Measurements from ENCODE around the gene WWOX.

The WWOX gene

GRCh38 chr16:78638371-78638770 lies 538.9 kb downstream of the WWOX start:
- DNase-seq (ENCODE audit: low read depth in 4 of 4, low spot score in 1 of 4) = no peak

DNA sequence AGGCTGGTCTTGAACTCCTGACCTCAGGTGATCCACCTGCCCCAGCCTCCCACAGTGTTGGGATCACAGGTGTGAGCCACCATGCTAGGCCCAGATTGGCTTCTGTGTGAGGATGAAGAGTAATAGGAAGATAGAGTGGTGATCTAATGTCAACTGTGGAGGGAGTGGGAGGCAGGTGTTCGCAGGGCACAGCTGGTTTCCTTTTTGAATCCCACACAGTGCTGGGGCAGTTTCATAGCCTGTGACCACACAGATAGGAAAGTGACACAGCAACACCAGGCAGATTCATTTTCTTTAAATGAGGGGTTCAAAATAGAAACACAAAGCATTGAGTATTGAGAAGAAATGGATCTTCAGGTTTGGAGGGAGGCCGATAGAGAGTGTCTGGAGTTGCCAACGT lies 540.3 kb downstream of the WWOX start:
- no peak for DNase-seq (ENCODE audit: low read depth in 4 of 4, low spot score in 1 of 4)

DNA sequence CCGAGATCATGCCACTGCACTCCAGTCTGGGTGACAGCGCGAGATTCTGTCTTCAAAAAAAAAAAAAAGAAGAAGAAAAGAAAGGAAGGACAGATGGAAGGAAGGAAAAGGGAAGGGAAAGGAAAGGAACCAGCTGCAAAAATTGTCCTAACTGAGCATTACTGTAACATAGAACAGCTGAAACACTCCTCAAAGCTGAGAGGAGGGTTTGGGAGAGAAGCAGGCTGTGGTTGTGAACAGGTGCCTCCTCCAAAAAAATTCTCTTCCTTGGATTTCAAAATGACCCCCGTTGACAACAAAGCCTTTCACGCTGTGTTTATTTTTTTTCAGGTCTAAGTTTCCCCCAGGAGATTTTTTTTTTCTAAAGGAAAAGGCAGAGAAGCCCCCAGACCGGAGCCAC lies 541.4 kb downstream of the WWOX start:
- no peak for DNase-seq (ENCODE audit: low read depth in 4 of 4, low spot score in 1 of 4)

- DNase-seq (ENCODE audit: low read depth in 4 of 4, low spot score in 1 of 4) = no peak
These were observed 542.0 kb downstream of the WWOX start for GRCh38 chr16:78641433-78641832.

- no peak for DNase-seq (ENCODE audit: low read depth in 4 of 4, low spot score in 1 of 4)
These were observed 543.3 kb downstream of the WWOX start for GRCh38 chr16:78642621-78643285.

GRCh38 chr16:78645657-78646056 lies 546.2 kb downstream of the WWOX start:
- DNase-seq (ENCODE audit: low read depth in 4 of 4, low spot score in 1 of 4) = no peak

GRCh38 chr16:78647019-78647418 lies 547.6 kb downstream of the WWOX start:
- no peak for DNase-seq (ENCODE audit: low read depth in 4 of 4, low spot score in 1 of 4)

GRCh38 chr16:78647491-78647890 lies 548.0 kb downstream of the WWOX start:
- no peak for DNase-seq (ENCODE audit: low read depth in 4 of 4, low spot score in 1 of 4)

- no peak for DNase-seq (ENCODE audit: low read depth in 4 of 4, low spot score in 1 of 4)
These were observed 549.1 kb downstream of the WWOX start for GRCh38 chr16:78648517-78648916.

GRCh38 chr16:78650339-78651074 lies 551.1 kb downstream of the WWOX start:
- no peak for DNase-seq (ENCODE audit: low read depth in 4 of 4, low spot score in 1 of 4)

GRCh38 chr16:78654929-78655328 lies 555.5 kb downstream of the WWOX start:
- DNase-seq (ENCODE audit: low read depth in 4 of 4, low spot score in 1 of 4) = no peak

DNA sequence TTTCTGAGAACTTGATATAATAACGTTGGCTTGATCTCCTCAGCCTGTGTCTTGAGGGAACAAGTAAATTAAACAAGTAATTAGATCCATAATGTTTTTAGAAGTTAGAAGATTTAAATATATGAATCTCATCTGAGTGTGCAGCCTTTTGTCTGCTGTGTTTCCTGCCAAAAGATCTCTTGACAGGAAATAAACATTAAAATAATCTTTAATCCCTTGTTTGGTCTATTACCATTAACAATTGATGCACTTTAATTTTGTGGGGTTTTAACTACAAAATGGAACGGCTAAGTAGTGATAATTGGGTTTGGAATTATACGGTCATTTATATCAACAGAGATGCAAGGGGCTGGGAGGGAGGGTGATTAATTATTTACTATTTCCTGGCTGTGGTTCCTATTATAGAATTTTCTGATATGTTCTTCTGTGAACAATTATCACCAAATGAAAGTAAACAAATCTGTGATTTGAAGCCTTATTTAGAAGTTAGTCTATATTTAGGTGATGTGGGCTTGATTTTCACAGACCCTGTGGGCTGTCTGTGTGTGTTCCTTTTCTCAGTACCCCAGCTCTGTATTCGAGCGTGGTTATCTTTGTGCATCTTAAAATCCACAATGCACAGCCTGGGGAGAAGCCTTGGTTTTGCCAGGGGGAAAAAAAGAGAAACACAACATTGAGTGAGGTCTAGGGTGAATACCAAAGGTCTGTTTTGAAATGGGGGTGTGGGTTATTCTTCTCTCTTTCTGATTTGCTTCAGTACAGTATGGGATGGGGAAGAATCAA lies 556.1 kb downstream of the WWOX start:
- no peak for DNase-seq (ENCODE audit: low read depth in 4 of 4, low spot score in 1 of 4)

DNA sequence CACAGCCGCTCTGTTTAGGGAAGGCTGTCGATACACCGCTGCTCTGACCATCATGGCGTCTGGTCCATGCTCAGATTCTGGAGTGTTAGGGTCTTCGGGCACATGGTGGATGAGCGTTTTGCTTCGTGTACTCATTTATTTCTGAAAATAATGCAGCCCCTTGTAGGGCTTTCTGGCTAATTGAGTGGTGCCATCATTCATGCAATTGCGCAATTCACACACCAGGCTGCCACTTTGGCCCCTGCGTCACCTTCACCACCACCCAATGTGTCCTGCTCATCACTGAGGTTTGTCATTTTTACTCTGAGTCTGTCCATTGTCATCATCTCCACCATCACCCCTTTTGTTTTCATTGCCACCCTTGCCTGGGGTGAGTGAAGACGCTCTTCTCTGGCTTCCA lies 557.4 kb downstream of the WWOX start:
- DNase-seq (ENCODE audit: low read depth in 4 of 4, low spot score in 1 of 4) = no peak

- DNase-seq (ENCODE audit: low read depth in 4 of 4, low spot score in 1 of 4) = no peak
These were observed 559.8 kb downstream of the WWOX start for GRCh38 chr16:78659216-78659615.

DNA sequence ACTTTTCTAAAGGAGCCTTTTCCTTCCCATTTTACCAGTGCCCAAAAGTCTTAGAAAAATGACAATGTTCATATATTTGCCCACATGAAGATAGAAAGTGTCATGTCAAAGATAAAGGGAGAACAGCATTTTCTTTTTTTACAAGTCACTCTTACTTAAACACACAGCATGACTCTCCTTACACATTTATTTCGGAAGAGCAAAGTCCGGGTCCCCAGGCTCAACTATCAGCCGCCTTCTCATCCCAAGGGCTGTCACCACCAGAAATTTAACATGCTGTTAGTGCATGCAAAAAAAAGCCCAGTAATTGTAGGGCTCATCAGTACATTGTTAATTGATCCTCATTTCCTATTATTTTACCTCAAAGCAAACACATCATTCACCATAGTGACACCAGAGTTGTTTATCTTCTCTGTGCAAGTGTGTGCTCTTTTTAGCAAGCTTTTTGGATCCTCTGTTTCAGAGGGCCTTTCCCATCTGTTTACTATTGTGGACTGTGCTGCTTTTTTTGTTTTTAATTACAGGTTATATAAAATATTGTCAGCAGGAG lies 560.3 kb downstream of the WWOX start:
- DNase-seq (ENCODE audit: low read depth in 4 of 4, low spot score in 1 of 4) = no peak

DNA sequence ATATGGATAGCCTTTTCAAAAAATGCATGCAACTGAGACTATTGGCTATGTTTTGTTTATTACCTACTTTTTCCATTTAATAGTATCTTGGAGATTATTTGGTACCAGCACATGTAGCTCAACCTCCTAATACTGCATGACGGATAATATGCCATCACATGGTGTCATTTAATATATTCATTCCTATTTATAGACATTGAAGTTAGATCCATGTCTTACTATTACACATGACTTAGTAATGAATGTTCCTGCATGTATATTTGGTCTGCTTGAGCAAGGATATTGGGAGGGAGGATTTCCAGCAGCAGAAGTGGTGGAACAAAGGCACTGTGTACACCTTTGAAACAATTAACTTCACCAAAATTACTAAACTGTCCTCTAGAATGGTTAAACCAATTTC lies 561.3 kb downstream of the WWOX start:
- no peak for DNase-seq (ENCODE audit: low read depth in 4 of 4, low spot score in 1 of 4)

GRCh38 chr16:78663690-78664089 lies 564.2 kb downstream of the WWOX start:
- DNase-seq (ENCODE audit: low read depth in 4 of 4, low spot score in 1 of 4) = no peak

- no peak for DNase-seq (ENCODE audit: low read depth in 4 of 4, low spot score in 1 of 4)
These were observed 565.6 kb downstream of the WWOX start for GRCh38 chr16:78664811-78665772.

- no peak for DNase-seq (ENCODE audit: low read depth in 4 of 4, low spot score in 1 of 4)
These were observed 566.9 kb downstream of the WWOX start for GRCh38 chr16:78666318-78666717.

DNA sequence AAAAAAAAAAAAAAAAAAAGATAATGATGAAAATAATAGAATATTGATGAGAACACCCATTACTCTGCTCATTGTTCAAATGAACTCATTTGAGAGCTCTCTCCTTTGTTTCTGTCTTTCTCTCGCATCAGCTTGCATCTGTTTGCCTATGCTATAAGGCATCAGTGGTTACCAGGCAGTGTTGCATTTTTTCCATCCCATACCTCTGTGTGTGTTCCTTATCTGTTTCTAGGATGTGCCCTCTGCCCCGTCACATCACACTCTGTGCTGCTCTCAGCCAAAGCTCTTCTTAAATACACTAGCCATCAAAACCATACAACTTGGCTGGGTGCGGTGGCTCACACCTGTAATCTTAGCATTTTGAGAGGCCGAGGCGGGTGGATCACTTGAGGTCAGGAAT lies 568.2 kb downstream of the WWOX start:
- no peak for DNase-seq (ENCODE audit: low read depth in 4 of 4, low spot score in 1 of 4)

DNA sequence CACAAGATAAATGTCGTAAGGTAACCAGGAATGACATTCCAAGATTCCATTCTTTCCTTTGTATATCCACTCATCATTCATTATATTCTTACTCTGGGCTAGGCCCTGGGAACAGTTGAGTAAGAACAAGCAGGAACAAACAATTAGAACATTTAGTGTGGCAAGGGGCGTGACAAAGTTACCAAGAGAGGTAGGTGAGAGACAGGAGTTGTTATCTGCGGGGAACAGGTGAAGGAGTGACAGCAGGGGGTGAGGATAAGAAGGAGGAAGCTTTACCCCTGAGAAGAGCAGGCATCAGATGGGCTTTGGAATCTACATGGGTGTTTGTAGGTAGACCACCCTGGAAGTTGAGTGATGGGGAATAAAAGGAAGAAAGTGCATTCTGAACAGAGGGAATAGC lies 568.9 kb downstream of the WWOX start:
- DNase-seq (ENCODE audit: low read depth in 4 of 4, low spot score in 1 of 4) = no peak

Data from stimulated activated CD4-positive, alpha-beta T cell treated with anti-CD3 and anti-CD28 coated beads, Interleukin-1b, Interleukin-23, amount 100 ng/mL, for 24 hours (primary cell).